ENCODE measurements around the gene NIM1K.

DNA sequence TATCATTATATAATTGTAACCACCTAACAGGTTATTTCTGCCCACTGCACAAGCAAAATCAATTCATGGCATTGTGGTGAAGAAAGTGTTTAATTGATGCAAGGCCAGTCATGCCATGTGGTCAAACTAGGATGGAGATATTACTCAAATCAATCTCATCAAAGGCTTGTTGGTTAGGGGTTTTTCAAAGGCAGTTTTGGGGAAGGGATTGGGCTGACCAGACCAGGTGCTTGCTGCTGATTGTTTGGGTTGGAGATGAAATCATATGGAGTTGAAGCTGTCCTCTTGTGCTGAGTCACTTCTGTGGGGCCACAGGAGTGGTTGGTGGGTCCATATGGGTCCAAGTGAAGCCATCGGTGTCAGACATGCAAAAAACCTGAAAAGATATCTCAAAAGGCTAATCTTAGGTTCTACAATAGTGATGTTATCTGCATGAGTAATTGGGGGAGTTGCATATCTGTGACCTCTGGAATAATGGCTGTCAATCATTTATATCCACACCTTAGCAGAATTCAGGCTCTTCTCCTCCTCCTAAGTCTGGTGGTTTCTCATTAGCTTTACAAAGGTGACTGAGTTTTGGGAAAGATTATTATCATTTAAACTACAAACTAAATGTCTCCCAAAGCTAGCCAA, 76.3 kb downstream of the NIM1K start:
- TF ChIP-seq, protein P1, sequence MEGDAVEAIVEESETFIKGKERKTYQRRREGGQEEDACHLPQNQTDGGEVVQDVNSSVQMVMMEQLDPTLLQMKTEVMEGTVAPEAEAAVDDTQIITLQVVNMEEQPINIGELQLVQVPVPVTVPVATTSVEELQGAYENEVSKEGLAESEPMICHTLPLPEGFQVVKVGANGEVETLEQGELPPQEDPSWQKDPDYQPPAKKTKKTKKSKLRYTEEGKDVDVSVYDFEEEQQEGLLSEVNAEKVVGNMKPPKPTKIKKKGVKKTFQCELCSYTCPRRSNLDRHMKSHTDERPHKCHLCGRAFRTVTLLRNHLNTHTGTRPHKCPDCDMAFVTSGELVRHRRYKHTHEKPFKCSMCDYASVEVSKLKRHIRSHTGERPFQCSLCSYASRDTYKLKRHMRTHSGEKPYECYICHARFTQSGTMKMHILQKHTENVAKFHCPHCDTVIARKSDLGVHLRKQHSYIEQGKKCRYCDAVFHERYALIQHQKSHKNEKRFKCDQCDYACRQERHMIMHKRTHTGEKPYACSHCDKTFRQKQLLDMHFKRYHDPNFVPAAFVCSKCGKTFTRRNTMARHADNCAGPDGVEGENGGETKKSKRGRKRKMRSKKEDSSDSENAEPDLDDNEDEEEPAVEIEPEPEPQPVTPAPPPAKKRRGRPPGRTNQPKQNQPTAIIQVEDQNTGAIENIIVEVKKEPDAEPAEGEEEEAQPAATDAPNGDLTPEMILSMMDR (conservative IDR thresholded peaks at IDR 0.05 in 1 of 2, IDR thresholded peaks at IDR 0.05 in 1 of 2; ENCODE audit: extremely low read depth in 1 of 2, insufficient read depth in 1 of 2, low read depth in 1 of 2, low read length in 2 of 2) = no peak
- no peak for TF ChIP-seq EZH2 (IDR thresholded peaks at IDR 0.05; ENCODE audit: borderline replicate concordance, low read length)

Data from mammary epithelial cell (primary cell).